Cerebellar cortex (tissue), 1 donor: ENCODE measurements around the gene RILPL1.
"Not testable (repeated sequence)": the region's sequence is repeated elsewhere in the genome, so short reads cannot be mapped to it uniquely, and the experiment has no call there.

ENCODE experiments used
- DNase-seq: peaks from one replicate; pipeline ENCODE4 v3.0.0-alpha.2; 2015; ENCODE audit warnings: low spot score

Gene RILPL1, protein sequence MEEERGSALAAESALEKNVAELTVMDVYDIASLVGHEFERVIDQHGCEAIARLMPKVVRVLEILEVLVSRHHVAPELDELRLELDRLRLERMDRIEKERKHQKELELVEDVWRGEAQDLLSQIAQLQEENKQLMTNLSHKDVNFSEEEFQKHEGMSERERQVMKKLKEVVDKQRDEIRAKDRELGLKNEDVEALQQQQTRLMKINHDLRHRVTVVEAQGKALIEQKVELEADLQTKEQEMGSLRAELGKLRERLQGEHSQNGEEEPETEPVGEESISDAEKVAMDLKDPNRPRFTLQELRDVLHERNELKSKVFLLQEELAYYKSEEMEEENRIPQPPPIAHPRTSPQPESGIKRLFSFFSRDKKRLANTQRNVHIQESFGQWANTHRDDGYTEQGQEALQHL

GRCh38 chr12:123533672-123534643 is at the start of gene RILPL1:
TSS of gene RILPL1 (minus strand) at chr12:123533719. CDS start at chr12:123533482, 237 bp downstream.
- DNase-seq, result peak; percentile 58

GRCh38 chr12:123580772-123581171 is 47.3 kb upstream of the RILPL1 start:
- DNase-seq, result no peak

DNA sequence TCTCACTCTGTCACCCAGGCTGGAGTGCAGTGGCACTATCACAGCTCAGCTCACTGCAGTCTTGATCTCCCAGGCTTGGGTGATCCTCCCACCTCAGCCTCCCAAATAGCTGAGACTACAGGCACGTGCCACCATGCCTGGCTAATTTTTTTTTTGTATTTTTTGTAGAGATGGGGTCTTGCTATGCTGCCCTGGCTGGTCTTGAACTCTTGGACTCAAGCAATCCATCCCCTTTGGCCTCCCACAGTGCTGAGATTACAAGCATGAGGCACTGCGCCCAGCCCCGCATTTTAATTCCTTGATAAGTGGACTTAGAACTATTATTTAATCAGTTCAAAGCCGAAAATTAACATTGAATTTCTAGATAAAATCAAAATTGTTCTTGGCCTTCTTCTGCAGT is 45.3 kb upstream of the RILPL1 start:
- DNase-seq, result not testable (repeated sequence)

DNA sequence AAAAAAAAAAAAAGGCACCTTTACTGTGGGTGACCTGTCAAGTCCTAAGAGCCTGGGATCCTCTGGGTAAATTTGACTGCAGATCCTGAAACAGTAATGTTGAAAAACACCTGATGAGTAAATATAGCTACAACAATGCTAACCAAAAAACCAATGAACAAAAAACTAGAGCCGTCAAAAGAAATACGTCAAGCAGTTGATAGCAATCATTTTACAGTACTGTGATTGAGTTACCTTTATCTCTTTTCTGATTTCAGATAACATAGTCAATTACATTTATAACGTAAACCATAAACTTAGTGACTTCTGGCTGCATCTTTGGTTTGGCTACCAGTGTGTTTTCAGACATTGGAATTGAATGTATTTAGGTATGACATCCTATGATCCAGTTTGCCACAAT is 44.7 kb upstream of the RILPL1 start:
- no peak for DNase-seq

- DNase-seq, result no peak
These were observed 43.1 kb upstream of the RILPL1 start for GRCh38 chr12:123576611-123577010.

GRCh38 chr12:123573870-123574269 is 40.4 kb upstream of the RILPL1 start:
- no peak for DNase-seq

- no peak for DNase-seq
These were observed 38.9 kb upstream of the RILPL1 start for GRCh38 chr12:123572391-123572790.

GRCh38 chr12:123571343-123571813 is 37.9 kb upstream of the RILPL1 start:
- peak; percentile 18 for DNase-seq

DNA sequence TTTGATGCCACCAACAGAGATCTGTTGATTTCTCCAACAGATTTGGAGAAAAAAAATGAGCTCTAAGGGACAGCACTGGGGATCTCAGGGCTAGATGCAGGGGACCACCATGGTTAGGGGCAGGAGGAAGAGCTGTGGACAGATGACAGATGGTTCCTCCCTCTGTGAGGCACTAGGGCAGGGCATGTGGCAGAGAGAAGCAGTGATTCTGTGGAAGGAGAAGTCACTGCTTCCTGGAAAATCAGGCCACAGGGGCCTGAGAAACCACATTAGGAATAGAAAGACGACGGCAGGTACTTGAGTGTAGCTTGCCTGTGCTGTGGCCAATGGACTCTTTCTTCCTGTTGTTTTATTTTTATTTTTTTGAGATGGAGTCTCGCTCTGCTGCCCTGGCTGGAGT is 25.9 kb upstream of the RILPL1 start:
- no peak for DNase-seq

DNA sequence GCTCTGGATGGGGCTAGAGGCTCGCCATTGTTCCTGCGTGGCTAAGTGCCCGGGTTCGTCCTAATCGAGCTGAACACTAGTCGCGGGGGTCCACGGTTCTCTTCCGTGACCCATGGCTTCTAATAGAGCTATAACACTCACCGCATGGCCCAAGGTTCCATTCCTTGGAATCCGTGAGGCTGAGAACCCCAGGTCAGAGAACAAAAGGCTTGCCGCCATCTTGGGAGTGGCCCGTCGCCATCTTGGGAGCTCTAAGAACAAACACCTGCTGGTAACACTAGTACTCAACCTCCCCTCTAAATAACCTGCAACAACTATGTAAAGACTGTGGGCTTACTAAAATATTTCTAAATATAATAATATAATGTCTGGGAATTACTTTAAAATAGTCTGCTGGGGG is 25.0 kb upstream of the RILPL1 start:
- DNase-seq, result not testable (repeated sequence)

DNA sequence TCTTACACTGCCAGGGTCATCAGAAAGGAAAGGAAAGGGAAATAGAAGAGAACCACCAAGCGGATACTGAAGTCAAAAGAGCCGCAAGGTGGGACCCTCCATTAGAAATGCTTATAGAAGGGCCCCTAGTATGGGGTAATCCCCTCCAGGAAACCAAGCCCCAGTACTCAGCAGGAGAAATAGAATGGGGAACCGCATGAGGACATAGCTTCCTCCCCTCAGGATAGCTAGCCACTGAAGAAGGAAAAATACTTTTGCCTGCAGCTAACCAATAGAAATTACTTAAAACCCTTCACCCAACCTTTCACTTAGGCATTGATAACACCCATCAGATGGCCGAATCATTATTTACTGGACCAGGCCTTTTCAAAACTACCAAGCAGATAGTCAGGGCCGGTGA is 21.3 kb upstream of the RILPL1 start:
- not testable (repeated sequence) for DNase-seq

GRCh38 chr12:123554136-123554535 is 20.6 kb upstream of the RILPL1 start:
- not testable (repeated sequence) for DNase-seq

GRCh38 chr12:123550700-123551099 is 17.2 kb upstream of the RILPL1 start:
- no peak for DNase-seq

GRCh38 chr12:123548107-123548506 is 14.6 kb upstream of the RILPL1 start:
- DNase-seq, result no peak

DNA sequence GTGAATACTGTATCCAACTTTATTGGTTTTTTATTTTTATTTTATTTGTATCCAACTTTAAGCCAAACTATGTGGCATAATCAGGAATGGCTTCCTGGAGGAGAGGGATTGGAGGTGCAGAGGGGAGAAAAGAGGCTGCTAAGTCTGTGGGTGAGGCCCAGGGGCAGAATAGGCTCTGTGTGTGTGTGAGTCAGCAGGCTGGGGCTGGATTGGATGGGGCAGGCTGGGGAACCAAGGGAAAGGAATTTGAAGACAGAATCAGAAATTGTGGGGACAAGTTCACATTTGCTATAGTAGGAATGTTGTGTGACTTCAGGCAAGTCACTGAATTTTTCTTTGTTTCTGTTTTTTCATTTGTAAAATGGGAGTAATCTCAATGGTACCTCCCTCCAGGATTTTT is 12.8 kb upstream of the RILPL1 start:
- no peak for DNase-seq

DNA sequence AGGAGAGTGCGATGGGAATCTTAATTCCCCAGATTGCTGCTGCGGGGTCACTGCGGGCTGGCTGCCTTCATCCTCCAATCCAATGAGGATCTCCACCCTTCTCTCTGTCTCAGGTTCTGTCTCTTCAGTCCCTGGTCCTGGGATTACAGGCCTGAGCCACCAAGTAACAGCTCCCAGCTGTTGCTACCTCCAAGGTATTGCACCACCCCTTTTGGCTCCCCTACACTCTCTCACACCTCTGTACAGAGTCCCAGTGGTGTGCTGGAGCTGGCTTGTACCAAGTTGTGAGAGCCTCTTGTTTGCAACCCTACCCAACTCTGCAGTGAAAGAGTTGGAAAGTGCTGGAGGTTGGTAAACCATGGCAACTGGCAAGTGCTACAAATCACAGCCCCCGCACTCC is 10.0 kb upstream of the RILPL1 start:
- DNase-seq, result no peak

DNA sequence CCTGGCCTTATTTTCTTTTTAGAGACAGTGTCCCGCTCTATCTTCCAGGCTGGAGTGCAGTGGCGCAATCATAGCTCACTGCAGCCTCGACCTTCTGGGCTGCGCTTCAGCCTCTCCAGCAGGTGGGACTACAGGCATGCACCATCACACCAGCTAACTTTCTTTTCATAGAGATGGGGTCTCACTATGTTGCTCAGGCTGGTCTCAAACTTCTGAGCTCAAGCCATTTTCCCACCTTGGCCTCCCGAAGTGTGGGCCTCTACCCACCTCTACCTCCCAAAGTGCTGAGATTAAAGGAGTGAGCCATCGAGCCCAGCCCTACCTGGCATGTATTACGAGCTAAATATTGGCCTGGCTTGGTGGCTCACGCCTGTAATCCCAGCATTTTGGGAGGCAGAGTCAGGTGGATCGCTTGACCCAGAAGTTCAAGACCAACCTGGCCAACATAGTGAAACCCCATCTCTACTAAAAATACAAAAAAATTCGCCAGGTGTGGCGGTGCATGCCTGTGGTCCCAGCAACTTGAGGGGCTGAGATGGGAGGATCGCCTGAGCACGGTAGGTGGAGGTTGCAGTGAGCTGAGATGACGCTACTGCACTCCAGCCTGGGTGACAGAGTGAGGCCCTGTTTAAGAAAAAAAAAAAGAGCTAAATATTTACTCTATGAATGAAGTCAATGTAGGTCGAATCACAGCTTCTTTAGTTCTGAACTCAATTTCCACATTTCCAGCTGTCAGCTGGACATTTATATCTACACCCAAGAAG is 7.6 kb upstream of the RILPL1 start:
- no peak for DNase-seq

GRCh38 chr12:123535952-123536351 is 2.4 kb upstream of the RILPL1 start:
- DNase-seq, result not testable (repeated sequence)

GRCh38 chr12:123532808-123533649 is 490 bp downstream of the RILPL1 start:
- no peak for DNase-seq

DNA sequence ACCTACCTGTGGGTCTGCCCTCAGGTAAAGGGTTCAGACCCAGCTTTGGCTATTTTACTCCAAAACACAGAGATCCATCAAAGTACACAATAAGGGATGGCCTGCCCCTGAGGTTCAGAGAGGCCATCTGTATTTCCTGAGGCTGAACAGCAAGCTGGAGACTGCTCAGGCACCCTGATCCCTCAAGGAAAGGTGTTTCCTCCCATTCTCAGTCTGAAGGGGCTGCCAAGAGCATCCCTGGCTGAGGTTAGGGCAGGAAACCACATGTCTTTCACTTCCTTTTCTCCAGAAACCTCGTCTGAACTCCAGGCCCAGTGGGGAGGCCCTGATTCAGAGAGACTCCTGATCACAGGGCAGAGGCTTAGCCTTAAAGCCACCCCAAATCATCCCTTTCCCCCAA is 1.5 kb downstream of the RILPL1 start:
- no peak for DNase-seq

GRCh38 chr12:123531091-123531490 is 2.4 kb downstream of the RILPL1 start:
- no peak for DNase-seq
